Right atrium auricular region (tissue), 2 donors: ENCODE data around the gene WWC2. TPM values are rescaled to one million over a fixed set of nuclear protein-coding genes. Genes with fewer than 3 reads are reported as not detected.

Source experiments
- DNase-seq: peaks from one replicate; pipeline ENCODE4 v3.0.0-alpha.2; 2019; ENCODE audit warnings: low spot score
- H3K27ac ChIP-seq, 2 donors: fragments of 200-600 bp; sonication (generic); 1 replicate in 1 of 2; 2 replicates in 1 of 2; pipeline ENCODE4 v1.5.1; 2016 to 2019
- H3K27me3 ChIP-seq, 2 donors: fragments of 200-600 bp; sonication (generic); one replicate each; pipeline versions ENCODE4 v1.5.1 to v1.6.0; 2017 to 2019
- H3K36me3 ChIP-seq: fragments of 200-600 bp; sonication (generic); one replicate; pipeline ENCODE4 v1.5.1; 2016
- H3K4me1 ChIP-seq, 2 donors: fragments of 200-600 bp; sonication (generic); one replicate each; pipeline versions ENCODE4 v1.5.1 to v1.6.0; 2017 to 2019
- H3K4me3 ChIP-seq, 2 donors: fragments of 200-600 bp; sonication (generic); 1 replicate in 1 of 2; 2 replicates in 1 of 2; pipeline ENCODE4 v1.5.1; 2017 to 2019; ENCODE audit warnings: mild to moderate bottlenecking in 1 of 2, moderate library complexity in 1 of 2
- H3K9me3 ChIP-seq, 2 donors: fragments of 200-600 bp; sonication (generic); one replicate each; pipeline ENCODE4 v1.5.1; 2019
- CTCF ChIP-seq, 2 donors: fragments of 200-600 bp; sonication (generic); IDR thresholded peaks; one replicate each; pipeline ENCODE4 v1.5.1; 2019; ENCODE audit warnings: antibody characterized with exemption in 2 of 2
- total RNA-seq, 2 donors: library from RNA; depleted of rRNA; stranded (reverse); fragments of >200 nt; gene quantifications; one replicate each; pipeline ENCODE4 v1.1.0, GENCODE V29; 2016

WWC2 gene
- total RNA-seq, 2 donors from 2014 or later = 22.4 to 22.7 TPM

GRCh38 chr4:183342541-183343533 lies 243.8 kb downstream of the WWC2 start:
- no peak overlapping the region for H3K4me3 ChIP-seq
- TF ChIP-seq CTCF (IDR thresholded peaks at IDR 0.05) = no peak
- no peaks in the 10 kb centered on the region for H3K9me3 ChIP-seq
- H3K36me3 ChIP-seq = no peaks in the 10 kb centered on the region
- no peaks in the 10 kb centered on the region for H3K27me3 ChIP-seq
- DNase-seq = no peak
- H3K27ac ChIP-seq = no peak overlapping the region
- H3K4me1 ChIP-seq = peaks cover 0 to 8% of the 10 kb centered on the region in 2 donors

GRCh38 chr4:183343730-183344129 lies 244.7 kb downstream of the WWC2 start:
- H3K9me3 ChIP-seq = no peaks in the 10 kb centered on the region
- H3K27ac ChIP-seq = no peak overlapping the region
- H3K4me3 ChIP-seq = no peak overlapping the region
- TF ChIP-seq CTCF (IDR thresholded peaks at IDR 0.05) = no peak
- no peaks in the 10 kb centered on the region for H3K27me3 ChIP-seq
- H3K4me1 ChIP-seq = peaks cover 0 to 8% of the 10 kb centered on the region in 2 donors
- no peaks in the 10 kb centered on the region for H3K36me3 ChIP-seq
- DNase-seq = no peak

GRCh38 chr4:183344523-183345255 lies 245.6 kb downstream of the WWC2 start:
- H3K4me1 ChIP-seq = peaks cover 0 to 8% of the 10 kb centered on the region in 2 donors
- no peak for DNase-seq
- no peak for TF ChIP-seq CTCF (IDR thresholded peaks at IDR 0.05)
- H3K27me3 ChIP-seq = no peaks in the 10 kb centered on the region
- H3K9me3 ChIP-seq = no peaks in the 10 kb centered on the region
- no peak overlapping the region for H3K4me3 ChIP-seq
- H3K36me3 ChIP-seq = no peaks in the 10 kb centered on the region
- no peak overlapping the region for H3K27ac ChIP-seq

- Histone ChIP-seq H3K27ac (no peak overlapping the region), H3K9me3 (no peaks in the 10 kb centered on the region), H3K27me3 (no peaks in the 10 kb centered on the region), H3K4me3 (no peak overlapping the region), H3K36me3 (no peaks in the 10 kb centered on the region), H3K4me1 (peaks cover 0 to 8% of the 10 kb centered on the region in 2 donors)
- TF ChIP-seq CTCF (IDR thresholded peaks at IDR 0.05) = no peak
- DNase-seq = no peak
These were observed 246.2 kb downstream of the WWC2 start for GRCh38 chr4:183345261-183345660.

- no peaks in the 10 kb centered on the region for H3K9me3 ChIP-seq
- no peak overlapping the region for H3K4me3 ChIP-seq
- no peak for DNase-seq
- peaks cover 0 to 8% of the 10 kb centered on the region in 2 donors for H3K4me1 ChIP-seq
- no peak overlapping the region for H3K27ac ChIP-seq
- no peak for TF ChIP-seq CTCF (IDR thresholded peaks at IDR 0.05)
- no peaks in the 10 kb centered on the region for H3K36me3 ChIP-seq
- H3K27me3 ChIP-seq = no peaks in the 10 kb centered on the region
These were observed 248.1 kb downstream of the WWC2 start for GRCh38 chr4:183347146-183347545.
